Measurements from ENCODE around the gene MTMR4. TPM values are rescaled to one million over a fixed set of nuclear protein-coding genes. Genes with fewer than 3 reads are reported as not detected.

Gene MTMR4
- total and polyA plus RNA-seq, 2 experiments from 2014 or later = 25.2 to 47.8 TPM

GRCh38 chr17:58513267-58513964 lies 1.0 kb downstream of the MTMR4 start:
- no peak for DNase-seq (ENCODE audit: low spot score)
- Histone ChIP-seq H3K4me3 (peak overlapping the region; percentile 68), H3K79me2 (peaks cover 48% of the 10 kb centered on the region), H3K4me2 (peak overlapping the region; percentile 81), H3K9me2 (replicated peaks; ENCODE audit: insufficient read depth) (no peaks in the 10 kb centered on the region), H3K9me3 (ENCODE audit: low read depth) (no peaks in the 10 kb centered on the region), H4K20me1 (ENCODE audit: insufficient read depth, poor library complexity, severe bottlenecking) (peaks cover 3% of the 10 kb centered on the region), H3K27ac (no peak overlapping the region), H3K4me1 (ENCODE audit: insufficient read depth) (peaks cover 20% of the 10 kb centered on the region), H3K27me3 (no peaks in the 10 kb centered on the region), H3K36me3 (replicated peaks; ENCODE audit: insufficient read depth, low read depth) (peaks cover 3% of the 10 kb centered on the region), H2AFZ (no peak overlapping the region)
- TF ChIP-seq EZH2 (IDR thresholded peaks at IDR 0.05; ENCODE audit: borderline replicate concordance) (no peak), CTCF (IDR thresholded peaks at IDR 0.05; ENCODE audit: poor library complexity) (no peak), EZH2phosphoT487 (IDR thresholded peaks at IDR 0.05; ENCODE audit: low read depth, severe bottlenecking, unreplicated experiment) (no peak)
- 31% methylated on average over 13 of the region's 14 CpGs for WGBS (ENCODE audit: low lambda C conversion rate, missing lambda C conversion rate)

GRCh38 chr17:58510075-58510474 lies 4.4 kb downstream of the MTMR4 start:
- WGBS (ENCODE audit: low lambda C conversion rate, missing lambda C conversion rate) = 96% methylated on average over 5 of the region's 5 CpGs
- peaks cover 4% of the 10 kb centered on the region for H3K4me1 ChIP-seq (ENCODE audit: insufficient read depth)
- DNase-seq (ENCODE audit: low spot score) = no peak
- no peak overlapping the region for H3K4me3 ChIP-seq
- no peaks in the 10 kb centered on the region for H3K9me2 ChIP-seq (replicated peaks; ENCODE audit: insufficient read depth)
- no peaks in the 10 kb centered on the region for H3K27me3 ChIP-seq
- peaks cover 32% of the 10 kb centered on the region for H3K79me2 ChIP-seq
- H3K36me3 ChIP-seq (replicated peaks; ENCODE audit: insufficient read depth, low read depth) = peaks cover 3% of the 10 kb centered on the region
- no peak overlapping the region for H3K27ac ChIP-seq
- no peaks in the 10 kb centered on the region for H3K9me3 ChIP-seq (ENCODE audit: low read depth)
- TF ChIP-seq EZH2phosphoT487 (IDR thresholded peaks at IDR 0.05; ENCODE audit: low read depth, severe bottlenecking, unreplicated experiment) = no peak
- TF ChIP-seq EZH2 (IDR thresholded peaks at IDR 0.05; ENCODE audit: borderline replicate concordance) = no peak
- no peak for TF ChIP-seq CTCF (IDR thresholded peaks at IDR 0.05; ENCODE audit: poor library complexity)
- no peak overlapping the region for H3K4me2 ChIP-seq
- H2AFZ ChIP-seq = no peak overlapping the region
- peaks cover 3% of the 10 kb centered on the region for H4K20me1 ChIP-seq (ENCODE audit: insufficient read depth, poor library complexity, severe bottlenecking)

- Histone ChIP-seq H3K4me2 (no peak overlapping the region), H3K36me3 (replicated peaks; ENCODE audit: insufficient read depth, low read depth) (peaks cover 3% of the 10 kb centered on the region), H3K27ac (no peak overlapping the region), H3K79me2 (peaks cover 24% of the 10 kb centered on the region), H3K4me3 (no peak overlapping the region), H3K4me1 (ENCODE audit: insufficient read depth) (no peaks in the 10 kb centered on the region), H2AFZ (no peak overlapping the region), H3K27me3 (no peaks in the 10 kb centered on the region), H3K9me2 (replicated peaks; ENCODE audit: insufficient read depth) (no peaks in the 10 kb centered on the region), H4K20me1 (ENCODE audit: insufficient read depth, poor library complexity, severe bottlenecking) (peaks cover 3% of the 10 kb centered on the region), H3K9me3 (ENCODE audit: low read depth) (no peaks in the 10 kb centered on the region)
- 86% methylated on average over 10 of the region's 10 CpGs for WGBS (ENCODE audit: low lambda C conversion rate, missing lambda C conversion rate)
- no peak for TF ChIP-seq CTCF (IDR thresholded peaks at IDR 0.05; ENCODE audit: poor library complexity)
- no peak for TF ChIP-seq EZH2phosphoT487 (IDR thresholded peaks at IDR 0.05; ENCODE audit: low read depth, severe bottlenecking, unreplicated experiment)
- TF ChIP-seq EZH2 (IDR thresholded peaks at IDR 0.05; ENCODE audit: borderline replicate concordance) = no peak
- DNase-seq (ENCODE audit: low spot score) = no peak
Observed at GRCh38 chr17:58508341-58509067, 5.9 kb downstream of the MTMR4 start.
